ENCODE results near the gene BCL2L12.

DNA sequence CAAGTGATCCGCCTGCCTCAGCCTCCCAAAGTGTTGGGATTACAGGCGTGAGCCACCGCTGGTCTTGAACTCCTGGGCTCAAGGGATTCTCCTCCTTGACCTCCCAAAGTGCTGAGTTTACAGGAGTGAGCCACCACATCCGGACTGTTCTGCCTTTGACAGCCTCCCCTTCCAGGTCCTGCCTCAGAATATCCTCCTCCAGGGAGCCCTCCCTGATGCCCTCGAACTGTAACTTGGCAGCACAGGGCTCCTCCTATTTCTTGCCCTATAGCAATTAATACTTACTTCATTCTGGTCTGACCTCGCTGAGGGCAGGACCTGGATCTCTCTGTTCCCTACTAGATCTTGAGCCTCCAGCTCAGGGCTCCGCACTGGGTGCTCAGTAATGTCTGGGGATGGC, 31.1 kb downstream of the BCL2L12 start:
- TF ChIP-seq, protein P1, sequence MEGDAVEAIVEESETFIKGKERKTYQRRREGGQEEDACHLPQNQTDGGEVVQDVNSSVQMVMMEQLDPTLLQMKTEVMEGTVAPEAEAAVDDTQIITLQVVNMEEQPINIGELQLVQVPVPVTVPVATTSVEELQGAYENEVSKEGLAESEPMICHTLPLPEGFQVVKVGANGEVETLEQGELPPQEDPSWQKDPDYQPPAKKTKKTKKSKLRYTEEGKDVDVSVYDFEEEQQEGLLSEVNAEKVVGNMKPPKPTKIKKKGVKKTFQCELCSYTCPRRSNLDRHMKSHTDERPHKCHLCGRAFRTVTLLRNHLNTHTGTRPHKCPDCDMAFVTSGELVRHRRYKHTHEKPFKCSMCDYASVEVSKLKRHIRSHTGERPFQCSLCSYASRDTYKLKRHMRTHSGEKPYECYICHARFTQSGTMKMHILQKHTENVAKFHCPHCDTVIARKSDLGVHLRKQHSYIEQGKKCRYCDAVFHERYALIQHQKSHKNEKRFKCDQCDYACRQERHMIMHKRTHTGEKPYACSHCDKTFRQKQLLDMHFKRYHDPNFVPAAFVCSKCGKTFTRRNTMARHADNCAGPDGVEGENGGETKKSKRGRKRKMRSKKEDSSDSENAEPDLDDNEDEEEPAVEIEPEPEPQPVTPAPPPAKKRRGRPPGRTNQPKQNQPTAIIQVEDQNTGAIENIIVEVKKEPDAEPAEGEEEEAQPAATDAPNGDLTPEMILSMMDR (IDR thresholded peaks at IDR 0.05) = no peak
- no peak for TF ChIP-seq ZFX (IDR thresholded peaks at IDR 0.05; ENCODE audit: borderline replicate concordance)
